HG02642 (cell line): ENCODE data around the gene MKKS.

Experiments used
- ATAC-seq: cut with Tn5 transposase; IDR thresholded peaks from one replicate; pipeline ENCODE4 v1.9.1; 2021; ENCODE audit warnings: mild to moderate bottlenecking; ENCODE audit not compliant: unreplicated experiment, poor library complexity

Gene MKKS

GRCh38 chr20:10433623-10434466 lies at the start of gene MKKS:
TSS of gene MKKS (minus strand) at chr20:10434222. CDS start at chr20:10413514, 20,708 bp downstream.
- peak; percentile 70 for ATAC-seq

GRCh38 chr20:10483691-10484090 lies 49.7 kb upstream of the MKKS start:
- ATAC-seq: no peak

DNA sequence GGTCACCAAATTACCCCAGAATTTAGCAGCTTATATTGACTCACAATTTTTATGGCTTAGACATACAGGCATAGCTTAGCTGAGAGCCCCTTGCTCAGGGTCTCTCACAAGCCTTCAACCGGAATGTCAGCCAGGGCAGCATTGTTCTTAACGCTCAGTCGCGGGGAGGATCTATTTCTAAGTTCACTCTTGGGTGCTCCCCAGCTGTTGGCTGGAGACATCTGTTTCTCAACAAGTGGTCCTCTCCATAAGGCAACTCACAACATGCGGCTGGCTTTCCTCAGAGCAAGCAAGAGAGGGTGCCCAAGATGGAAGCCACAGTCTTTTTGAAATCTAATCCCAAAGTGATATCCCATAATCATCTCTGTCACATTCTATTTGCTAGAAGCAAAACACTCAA lies 47.7 kb upstream of the MKKS start:
- no peak for ATAC-seq

DNA sequence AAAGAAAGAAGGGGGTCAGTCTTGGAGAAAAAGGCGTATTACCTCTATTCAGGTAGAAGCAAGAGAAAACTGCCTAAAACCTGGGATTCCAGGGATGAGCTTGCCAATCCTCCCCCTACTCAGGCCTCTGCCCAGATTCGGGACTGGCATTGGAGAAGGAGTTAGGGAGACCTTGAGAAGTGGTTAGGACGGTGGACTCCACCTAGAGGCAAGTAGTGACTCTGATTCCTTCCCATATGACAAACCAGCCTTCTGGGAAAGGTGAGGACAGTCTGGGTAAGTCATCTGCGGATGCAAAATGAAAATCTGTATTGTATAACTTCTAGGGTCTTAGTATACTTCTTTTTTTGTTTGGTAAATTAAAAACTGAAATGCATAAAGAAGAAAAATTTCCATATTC lies 44.9 kb upstream of the MKKS start:
- no peak for ATAC-seq

GRCh38 chr20:10478205-10478604 lies 44.2 kb upstream of the MKKS start:
- peak; percentile 74 for ATAC-seq

DNA sequence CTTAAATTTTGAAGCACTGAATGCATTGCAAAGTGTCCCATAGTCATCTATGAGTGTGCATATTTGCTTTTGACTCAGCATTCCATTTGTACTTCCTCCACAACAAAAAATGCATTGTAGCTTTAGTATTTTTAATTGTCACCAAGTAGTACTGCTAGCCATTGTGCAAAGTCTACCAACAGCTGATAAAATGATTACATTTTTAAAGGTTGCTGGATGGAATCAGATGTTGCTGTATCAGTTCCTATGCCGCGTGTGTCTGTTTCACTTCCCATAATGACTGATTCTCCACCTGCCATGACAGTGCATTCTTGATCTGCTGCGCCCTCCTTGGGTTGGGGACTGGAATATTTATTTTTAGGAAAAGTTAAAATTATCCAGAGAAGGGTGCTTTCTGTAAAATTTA lies 42.3 kb upstream of the MKKS start:
- peak; percentile 76 for ATAC-seq

GRCh38 chr20:10475225-10475624 lies 41.2 kb upstream of the MKKS start:
- peak; percentile 33 for ATAC-seq

GRCh38 chr20:10474606-10475184 lies 40.7 kb upstream of the MKKS start:
- no peak for ATAC-seq

DNA sequence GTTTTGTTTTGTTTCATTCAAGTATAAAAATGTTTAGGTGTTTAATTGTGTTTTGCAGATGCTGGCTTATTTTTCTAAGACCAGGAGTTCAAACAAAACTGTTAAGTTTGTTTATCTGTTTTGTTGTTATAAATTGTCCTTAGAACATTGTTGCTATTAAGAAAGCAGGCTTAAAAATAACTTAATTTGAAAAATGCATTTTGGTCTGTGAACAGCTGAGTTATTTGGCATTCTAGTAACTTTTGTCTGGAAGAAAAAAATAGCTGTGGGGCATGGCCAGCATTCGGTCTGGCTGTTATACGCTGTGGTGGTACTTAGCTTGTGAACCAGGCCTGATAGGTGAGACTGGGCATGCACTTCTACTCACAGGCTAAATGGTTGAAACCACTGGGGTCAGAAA lies 38.8 kb upstream of the MKKS start:
- no peak for ATAC-seq

- no peak for ATAC-seq
These were observed 36.3 kb upstream of the MKKS start for GRCh38 chr20:10470276-10470675.

- no peak for ATAC-seq
These were observed 35.6 kb upstream of the MKKS start for GRCh38 chr20:10469599-10469998.

GRCh38 chr20:10469056-10469455 lies 35.0 kb upstream of the MKKS start:
- ATAC-seq: no peak

DNA sequence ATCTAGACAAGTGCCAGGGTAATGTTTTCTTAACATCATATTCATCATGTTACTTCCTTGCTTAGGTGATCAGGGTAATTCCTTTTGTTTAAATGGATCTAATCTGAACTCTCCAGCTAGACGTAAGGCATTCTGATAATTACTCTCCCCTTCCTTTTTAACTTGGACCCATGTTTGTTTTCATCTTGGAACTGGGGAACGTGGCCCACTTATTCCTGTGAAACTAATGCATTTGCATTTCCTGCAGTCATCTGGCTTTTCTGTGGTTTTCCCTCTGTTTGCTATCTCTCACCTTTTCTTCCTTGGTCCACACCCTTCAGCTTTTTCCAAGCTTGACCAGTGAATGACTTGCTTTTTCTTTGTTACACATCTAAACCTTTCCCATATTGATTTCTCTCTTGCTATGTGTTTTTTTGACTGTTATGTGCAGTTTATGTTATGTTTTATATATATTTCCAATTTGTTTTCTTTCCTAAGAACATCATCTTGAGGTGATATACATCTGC lies 34.4 kb upstream of the MKKS start:
- no peak for ATAC-seq

GRCh38 chr20:10467681-10468339 lies 33.8 kb upstream of the MKKS start:
- ATAC-seq: no peak

- ATAC-seq: no peak
These were observed 32.8 kb upstream of the MKKS start for GRCh38 chr20:10466855-10467254.

- no peak for ATAC-seq
These were observed 32.3 kb upstream of the MKKS start for GRCh38 chr20:10466325-10466724.

DNA sequence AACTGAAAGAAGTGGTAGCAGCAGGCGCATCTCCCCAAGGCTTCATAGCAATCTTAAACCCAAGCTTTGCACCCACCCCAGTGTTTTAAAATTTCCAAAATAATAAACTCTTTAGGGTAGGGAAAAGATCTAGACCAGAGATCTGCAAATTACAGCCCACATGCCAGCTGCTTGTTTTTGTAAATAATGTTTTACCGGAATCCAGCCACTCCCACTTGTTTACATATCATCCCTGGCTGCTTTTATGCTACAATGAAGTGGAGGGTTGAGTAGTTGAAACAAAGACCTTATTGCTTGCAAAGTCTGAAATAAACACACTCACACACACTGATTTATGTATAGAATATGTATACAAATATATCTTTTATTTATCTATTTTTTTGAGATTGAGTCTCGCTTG lies 31.1 kb upstream of the MKKS start:
- no peak for ATAC-seq

- ATAC-seq: no peak
These were observed 29.6 kb upstream of the MKKS start for GRCh38 chr20:10463622-10464021.

DNA sequence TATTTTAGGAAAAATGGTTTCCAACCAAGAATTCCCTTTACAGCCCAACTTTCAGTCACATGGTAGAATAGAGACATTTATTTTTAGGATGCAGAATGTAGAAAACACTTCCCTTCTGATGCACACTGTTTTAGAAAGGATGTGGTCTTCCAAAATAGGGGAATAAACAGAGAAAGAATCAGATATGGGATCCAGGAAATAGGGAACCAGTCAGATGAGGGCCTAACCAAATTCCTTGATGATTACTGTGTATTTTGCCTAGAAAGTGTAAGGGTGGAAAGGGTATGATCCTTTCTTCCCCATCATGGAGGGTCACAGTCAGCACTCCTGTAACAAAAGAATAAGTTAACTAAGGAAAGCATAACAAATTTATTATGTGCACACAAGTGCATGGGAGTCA lies 28.5 kb upstream of the MKKS start:
- ATAC-seq: no peak

- ATAC-seq: no peak
These were observed 27.5 kb upstream of the MKKS start for GRCh38 chr20:10461495-10461894.

GRCh38 chr20:10454151-10454750 lies 20.2 kb upstream of the MKKS start:
- ATAC-seq: peak; percentile 51
